GM12891 (cell line): ENCODE data around the gene PMM2.
A peak's percentile ranks its signal among the peaks of the same experiment; 100 is the strongest.

ENCODE experiments used
- POLR2A ChIP-seq: IDR thresholded peaks from 2 replicates; pipeline ENCODE4 v1.6.1; 2011; ENCODE audit warnings: low read depth, low read length, control low read depth
- POLR2AphosphoS5 ChIP-seq: IDR thresholded peaks from 2 replicates; pipeline ENCODE4 v1.6.1; 2011; ENCODE audit warnings: low read depth, low read length, control low read depth
- TAF1 ChIP-seq: IDR thresholded peaks from 2 replicates; pipeline ENCODE4 v1.6.1; 2011; ENCODE audit warnings: low read depth, low read length, control low read depth

GRCh38 chr16:8892101-8892575 lies 94.5 kb downstream of the PMM2 start:
- no peak for TF ChIP-seq TAF1
- no peak for TF ChIP-seq POLR2A
- peak; percentile 37; the same call in 1 of the 2 replicates for TF ChIP-seq POLR2AphosphoS5
